IMR-90 (cell line): ENCODE measurements around the gene KLHL14. TPM values are rescaled to one million over a fixed set of nuclear protein-coding genes. Genes with fewer than 3 reads are reported as not detected.

Experiments
- ATAC-seq: fragments of 200-7000 bp; cut with Tn5 transposase; 2 replicates; pipeline ENCODE4 v1.9.1; 2020; ENCODE audit warnings: low read depth, mild to moderate bottlenecking, moderate library complexity
- BruUV-seq: library from RNA; stranded (reverse); fragments of 400-500 nt; replicated peaks from 2 replicates; lab custom pipeline; 2021; lab: Mats Ljungman, UMichigan
- CTCF ChIA-PET: fragments of 300-600 bp; formaldehyde crosslinking; extraction: SDS; loops from one replicate; lab custom pipeline; 2021; ENCODE audit warnings: antibody characterized with exemption; lab: Yijun Ruan, JAX
- POLR2A ChIA-PET: fragments of 300-600 bp; sonication (Branson Sonifier 250); formaldehyde crosslinking; loops from one replicate; lab custom pipeline; 2022; ENCODE audit warnings: antibody characterized with exemption; ENCODE audit not compliant: unreplicated experiment; lab: Charles Lee
- DNase-seq: peaks from one replicate; pipeline ENCODE4 v3.0.0; 2013
- H2AFZ ChIP-seq: replicated peaks from 2 replicates; pipeline ENCODE3; 2013; ENCODE audit warnings: low read length, mild to moderate bottlenecking; ENCODE audit not compliant: poor library complexity
- H2AK5ac ChIP-seq: 2 replicates; pipeline ENCODE4 v1.6.1; 2013; ENCODE audit warnings: low read depth, low read length, inconsistent platforms
- H2AK9ac ChIP-seq: replicated peaks from 2 replicates; pipeline ENCODE3; 2013; ENCODE audit warnings: mild to moderate bottlenecking, low read depth, low read length, moderate library complexity; ENCODE audit not compliant: poor library complexity
- H2BK120ac ChIP-seq: 2 replicates; pipeline ENCODE4 v1.6.1; 2013; ENCODE audit warnings: low read depth, low read length, inconsistent platforms
- H2BK15ac ChIP-seq: 3 replicates; pipeline ENCODE4 v1.6.1; 2013; ENCODE audit warnings: low read depth, low read length, inconsistent platforms
- H2BK20ac ChIP-seq: 2 replicates; pipeline ENCODE4 v1.6.1; 2013; ENCODE audit warnings: low read depth, mild to moderate bottlenecking, inconsistent platforms, low read length, moderate library complexity
- H2BK5ac ChIP-seq: 2 replicates; pipeline ENCODE4 v1.6.1; 2013; ENCODE audit warnings: mild to moderate bottlenecking, low read depth, low read length, inconsistent platforms; ENCODE audit not compliant: poor library complexity, severe bottlenecking
- H3K14ac ChIP-seq: replicated peaks from 2 replicates; pipeline ENCODE4 v1.6.1; 2013; ENCODE audit warnings: low read depth, low read length, inconsistent platforms
- H3K18ac ChIP-seq: 2 replicates; pipeline ENCODE4 v1.6.1; 2013; ENCODE audit warnings: low read depth, low read length, control low read depth
- H3K23ac ChIP-seq: 2 replicates; pipeline ENCODE4 v1.6.1; 2013; ENCODE audit warnings: low read depth, low read length, inconsistent platforms
- H3K27ac ChIP-seq: 2 replicates; pipeline ENCODE4 v1.5.1; 2013; ENCODE audit warnings: mild to moderate bottlenecking, control low read depth, low read length; ENCODE audit not compliant: insufficient read depth
- H3K27me3 ChIP-seq: 2 replicates; pipeline ENCODE4 v1.6.1; 2013; ENCODE audit warnings: low read length; ENCODE audit not compliant: control insufficient read depth, insufficient read depth
- H3K36me3 ChIP-seq: 2 replicates; pipeline ENCODE4 v1.6.1; 2013; ENCODE audit warnings: low read length, mixed read lengths; ENCODE audit not compliant: control insufficient read depth, insufficient read depth
- H3K4ac ChIP-seq: 2 replicates; pipeline ENCODE4 v1.6.1; 2013; ENCODE audit warnings: low read depth, low read length, inconsistent platforms
- H3K4me1 ChIP-seq: 2 replicates; pipeline ENCODE4 v1.6.1; 2013; ENCODE audit warnings: low read length, mixed read lengths; ENCODE audit not compliant: control insufficient read depth, insufficient read depth
- H3K4me2 ChIP-seq: 2 replicates; pipeline ENCODE4 v1.6.1; 2013; ENCODE audit warnings: low read depth, mild to moderate bottlenecking, control low read depth, low read length, moderate library complexity
- H3K4me3 ChIP-seq: 2 replicates; pipeline ENCODE4 v1.5.1; 2013; ENCODE audit warnings: low read depth, mild to moderate bottlenecking, control low read depth, low read length, moderate library complexity; ENCODE audit not compliant: insufficient read depth
- H3K56ac ChIP-seq: 2 replicates; pipeline ENCODE4 v1.6.1; 2013; ENCODE audit warnings: low read length, inconsistent platforms; ENCODE audit not compliant: insufficient read depth; ENCODE audit errors: extremely low read depth
- H3K79me1 ChIP-seq, 2 experiments: 2 replicates each; pipeline ENCODE4 v1.6.1; 2013; ENCODE audit warnings: low read length in 2 of 2, inconsistent platforms in 1 of 2, low read depth in 1 of 2
- H3K9ac ChIP-seq: 2 replicates; pipeline ENCODE4 v1.6.1; 2013; ENCODE audit warnings: low read depth, low read length, control low read depth
- H3K9me1 ChIP-seq: 2 replicates; pipeline ENCODE4 v1.6.1; 2013; ENCODE audit warnings: low read length, inconsistent platforms; ENCODE audit not compliant: insufficient read depth
- H3K9me3 ChIP-seq: 2 replicates; pipeline ENCODE4 v1.6.1; 2013; ENCODE audit warnings: low read length; ENCODE audit not compliant: control insufficient read depth, insufficient read depth
- H4K20me1 ChIP-seq: 2 replicates; pipeline ENCODE4 v1.6.1; 2013; ENCODE audit warnings: low read length, inconsistent platforms; ENCODE audit not compliant: insufficient read depth
- H4K5ac ChIP-seq: 2 replicates; pipeline ENCODE4 v1.6.1; 2013; ENCODE audit warnings: mild to moderate bottlenecking, low read depth, low read length, control low read depth
- H4K8ac ChIP-seq, 2 experiments: 2 replicates each; pipeline ENCODE4 v1.6.1; 2013; ENCODE audit warnings: low read depth in 2 of 2, low read length in 2 of 2, control low read depth in 1 of 2, inconsistent platforms in 1 of 2
- H4K91ac ChIP-seq: 2 replicates; pipeline ENCODE4 v1.6.1; 2013; ENCODE audit warnings: low read depth, low read length, inconsistent platforms; ENCODE audit not compliant: insufficient read depth
- BHLHE40 ChIP-seq: fragments of 150-350 bp; IDR thresholded peaks from 2 replicates; pipeline ENCODE4 v1.6.1; 2016; ENCODE audit warnings: mild to moderate bottlenecking, low read depth, low read length
- CEBPB ChIP-seq: IDR thresholded peaks from 2 replicates; pipeline ENCODE4 v1.6.1; 2012; ENCODE audit warnings: low read depth, low read length, improper control_type of control experiment
- SMC3 ChIP-seq: fragments of 150-350 bp; IDR thresholded peaks from 2 replicates; pipeline ENCODE4 v1.6.1; 2016; ENCODE audit warnings: low read depth, mild to moderate bottlenecking, antibody characterized with exemption, low read length, moderate library complexity
- WGBS, 2 experiments: methylation state at CpG; one replicate each; pipeline versions ENCODE4 v1.1.5 to v1.1.7; 2013; ENCODE audit warnings: missing lambda C conversion rate in 2 of 2; ENCODE audit not compliant: insufficient read length in 1 of 2; ENCODE audit errors: extremely low coverage in 2 of 2; 5-methylcytosine and 5-hydroxymethylcytosine counted together
- dilution Hi-C: fragments of 300-500 bp; cut with HindIII; formaldehyde crosslinking; loops from one replicate; pipeline ENCODE4 v1.14.3; 2018; ENCODE audit warnings: low sequenced_read_pairs; ENCODE audit not compliant: unreplicated experiment
- in situ Hi-C: fragments of 300-500 bp; cut with MboI; formaldehyde crosslinking; loops from 3 replicates; pipeline ENCODE4 v1.14.3; 2019; ENCODE audit warnings: low sequenced_read_pairs, inconsistent platforms, mixed read lengths
- intact Hi-C: fragments of 100-400 bp; cut with micrococcal nuclease; formaldehyde crosslinking; loops from 2 replicates; pipeline ENCODE4 v1.10.0; 2022
- polyA plus RNA-seq, 3 experiments: library from polyadenylated mRNA; depleted of rRNA; stranded (reverse); fragments of >200 nt; gene quantifications; 2 replicates each; pipeline ENCODE4 v1.2.3, GENCODE V29; 2012; ENCODE audit warnings: low replicate concordance in 1 of 3
- total RNA-seq: library from RNA; depleted of rRNA; stranded (reverse); fragments of >200 nt; gene quantifications from 2 replicates; pipeline ENCODE4 v1.2.3, GENCODE V29; 2012
- TF ChIP-seq, protein P1 (sequence below): conservative IDR thresholded peaks from 2 replicates; pipeline ENCODE4 v1.5.1; 2012; ENCODE audit warnings: mild to moderate bottlenecking, low read depth, low read length, improper control_type of control experiment
- TF ChIP-seq, protein P2 (sequence below): fragments of 150-350 bp; IDR thresholded peaks from 2 replicates; pipeline ENCODE4 v1.6.1; 2016; ENCODE audit warnings: low read depth, mild to moderate bottlenecking, low read length, moderate library complexity, borderline replicate concordance

The KLHL14 gene
- total and polyA plus RNA-seq, 2 of the 4 experiments (the other 2 are of a cell fraction) = not detected

DNA sequence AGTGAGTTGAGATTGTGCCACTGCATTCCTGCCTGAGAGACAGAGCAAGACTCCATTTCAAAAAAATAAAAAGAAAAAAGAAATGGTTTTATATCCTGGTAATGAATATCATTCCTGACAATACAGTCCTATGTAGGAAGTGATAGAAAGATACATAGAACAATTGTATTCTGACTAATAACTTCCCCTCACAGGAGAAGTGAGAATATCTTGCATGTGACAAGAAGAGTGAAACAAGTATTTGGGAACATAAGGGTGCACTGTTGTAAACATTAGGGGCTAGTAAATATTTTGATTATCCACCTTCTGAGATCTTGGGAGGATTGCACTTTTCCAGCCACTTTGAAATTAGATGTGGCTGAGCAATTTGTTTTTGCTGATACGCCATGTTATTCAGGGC is 40.7 kb downstream of the KLHL14 start:
- Histone ChIP-seq H3K27me3 (no peaks in the 10 kb centered on the region), H3K4me2 (no peak overlapping the region), H3K18ac (no peak overlapping the region), H2AK5ac (no peak overlapping the region), H2BK15ac (no peak overlapping the region), H3K36me3 (no peaks in the 10 kb centered on the region), H4K91ac (no peak overlapping the region), H3K23ac (no peak overlapping the region), H3K9me3 (no peaks in the 10 kb centered on the region), H3K79me1 (no peaks in the 10 kb centered on the region), H3K4me1 (no peaks in the 10 kb centered on the region), H3K27ac (no peak overlapping the region), H3K14ac (no peak overlapping the region), H2BK5ac (no peak overlapping the region), H3K9ac (no peak overlapping the region), H4K20me1 (no peaks in the 10 kb centered on the region), H3K4me3 (no peak overlapping the region), H3K9me1 (no peaks in the 10 kb centered on the region), H3K56ac (no peak overlapping the region), H2BK20ac (no peak overlapping the region), H4K5ac (no peak overlapping the region), H2AFZ (no peak overlapping the region), H3K4ac (no peak overlapping the region), H4K8ac (no peak overlapping the region), H2BK120ac (no peak overlapping the region), H2AK9ac (no peak overlapping the region)
- BruUV-seq = no TSS peak
- ATAC-seq (no peak), DNase-seq (no peak)
- no CpG with 5 or more reads among the region's 1 CpG for WGBS, 2 experiments
- ChIA-PET CTCF (no interaction called here), POLR2A (no interaction called here)
- intact Hi-C loops = no loop called here
- in situ Hi-C loops = no loop called here
- TF ChIP-seq, protein P1, sequence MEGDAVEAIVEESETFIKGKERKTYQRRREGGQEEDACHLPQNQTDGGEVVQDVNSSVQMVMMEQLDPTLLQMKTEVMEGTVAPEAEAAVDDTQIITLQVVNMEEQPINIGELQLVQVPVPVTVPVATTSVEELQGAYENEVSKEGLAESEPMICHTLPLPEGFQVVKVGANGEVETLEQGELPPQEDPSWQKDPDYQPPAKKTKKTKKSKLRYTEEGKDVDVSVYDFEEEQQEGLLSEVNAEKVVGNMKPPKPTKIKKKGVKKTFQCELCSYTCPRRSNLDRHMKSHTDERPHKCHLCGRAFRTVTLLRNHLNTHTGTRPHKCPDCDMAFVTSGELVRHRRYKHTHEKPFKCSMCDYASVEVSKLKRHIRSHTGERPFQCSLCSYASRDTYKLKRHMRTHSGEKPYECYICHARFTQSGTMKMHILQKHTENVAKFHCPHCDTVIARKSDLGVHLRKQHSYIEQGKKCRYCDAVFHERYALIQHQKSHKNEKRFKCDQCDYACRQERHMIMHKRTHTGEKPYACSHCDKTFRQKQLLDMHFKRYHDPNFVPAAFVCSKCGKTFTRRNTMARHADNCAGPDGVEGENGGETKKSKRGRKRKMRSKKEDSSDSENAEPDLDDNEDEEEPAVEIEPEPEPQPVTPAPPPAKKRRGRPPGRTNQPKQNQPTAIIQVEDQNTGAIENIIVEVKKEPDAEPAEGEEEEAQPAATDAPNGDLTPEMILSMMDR = no peak
- no peak for TF ChIP-seq CEBPB
- TF ChIP-seq, protein P2, sequence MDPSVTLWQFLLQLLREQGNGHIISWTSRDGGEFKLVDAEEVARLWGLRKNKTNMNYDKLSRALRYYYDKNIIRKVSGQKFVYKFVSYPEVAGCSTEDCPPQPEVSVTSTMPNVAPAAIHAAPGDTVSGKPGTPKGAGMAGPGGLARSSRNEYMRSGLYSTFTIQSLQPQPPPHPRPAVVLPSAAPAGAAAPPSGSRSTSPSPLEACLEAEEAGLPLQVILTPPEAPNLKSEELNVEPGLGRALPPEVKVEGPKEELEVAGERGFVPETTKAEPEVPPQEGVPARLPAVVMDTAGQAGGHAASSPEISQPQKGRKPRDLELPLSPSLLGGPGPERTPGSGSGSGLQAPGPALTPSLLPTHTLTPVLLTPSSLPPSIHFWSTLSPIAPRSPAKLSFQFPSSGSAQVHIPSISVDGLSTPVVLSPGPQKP = no peak
- TF ChIP-seq BHLHE40 = no peak
- no peak for TF ChIP-seq SMC3
- dilution Hi-C loops = no loop called here
